NT2/D1 (cell line): ENCODE data around the gene FAF2.

ENCODE experiments used
- YY1 ChIP-seq: IDR thresholded peaks from 2 replicates; pipeline ENCODE4 v1.6.1; 2011; ENCODE audit not compliant: insufficient read length, insufficient read depth
- ZNF274 ChIP-seq: IDR thresholded peaks from 2 replicates; pipeline ENCODE4 v1.6.1; 2011; ENCODE audit warnings: mild to moderate bottlenecking, low read depth, low read length

DNA sequence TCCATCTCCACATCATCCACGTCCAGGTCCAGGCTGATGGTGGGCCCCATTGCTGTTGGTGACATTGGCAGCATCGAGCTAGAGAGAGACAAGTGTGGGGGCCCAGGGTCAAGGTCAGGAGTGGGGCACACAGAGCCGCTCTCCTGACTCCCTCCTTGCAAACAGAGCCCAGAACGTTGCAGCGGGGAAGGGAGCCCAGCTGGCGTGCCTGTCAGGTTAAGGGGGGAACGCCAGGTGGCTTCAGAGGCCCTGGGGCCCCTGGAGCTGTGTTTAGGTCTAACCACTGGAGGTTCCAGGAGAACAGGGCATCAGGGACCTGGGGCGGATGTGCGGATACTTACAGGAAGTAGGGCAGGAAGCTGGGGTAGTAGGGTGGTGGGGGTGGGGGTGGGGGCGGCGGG, 81.6 kb downstream of the FAF2 start:
- TF ChIP-seq YY1, result no peak
- no peak for TF ChIP-seq ZNF274
